A549 (cell line): ENCODE results near the gene PDZD2. TPM values are rescaled to one million over a fixed set of nuclear protein-coding genes. Genes with fewer than 3 reads are reported as not detected.
"Not testable (repeated sequence)": the region's sequence is repeated elsewhere in the genome, so short reads cannot be mapped to it uniquely, and the experiment has no call there.

Experiments
- ATAC-seq, 2 experiments: fragments of 200-7000 bp in 1 of 2; fragments of >200 bp in 1 of 2; cut with Nextera tagmentation in 1 of 2; cut with Tn5 transposase in 1 of 2; 3 replicates each; pipeline versions ENCODE4 v1.8.0 to v1.9.1; 2018 to 2020; ENCODE audit warnings: mild to moderate bottlenecking in 1 of 2, moderate library complexity in 1 of 2
- CTCF ChIA-PET: fragments of 300-600 bp; sonication (Branson Sonifier 250); formaldehyde crosslinking; extraction: SDS; loops from one replicate; lab custom pipeline; 2021; ENCODE audit warnings: antibody characterized with exemption, inconsistent platforms; lab: Yijun Ruan, JAX
- POLR2A ChIA-PET: fragments of 350-600 bp; formaldehyde crosslinking; extraction: SDS; loops from one replicate; lab custom pipeline; 2021; ENCODE audit warnings: antibody characterized with exemption, inconsistent platforms; lab: Yijun Ruan, JAX
- DNase-seq, 2 experiments: peaks; one replicate each; pipeline versions ENCODE4 v3.0.0 to v3.0.0-alpha.2; 2011 to 2016; ENCODE audit warnings: low read depth in 1 of 2, low spot score in 1 of 2
- FAIRE-seq: peaks from 2 replicates; lab custom pipeline; 2011; peaks lifted over from hg19 to GRCh38; lab: Jason Lieb, UNC
- H3K27ac ChIP-seq, 2 experiments: fragments of >200 bp; sonication (Bioruptor Twin); formaldehyde crosslinking; 3 replicates each; pipeline ENCODE4 v1.5.1; 2016 to 2017
- H3K4me1 ChIP-seq: fragments of >200 bp; sonication (Bioruptor Twin); formaldehyde crosslinking; 3 replicates; pipeline ENCODE4 v1.6.1; 2016
- H3K4me2 ChIP-seq: fragments of >200 bp; sonication (Bioruptor Twin); formaldehyde crosslinking; 3 replicates; pipeline ENCODE4 v1.6.1; 2016
- H3K4me3 ChIP-seq: fragments of >200 bp; sonication (Bioruptor Twin); formaldehyde crosslinking; 3 replicates; pipeline ENCODE4 v1.5.1; 2016
- H3K9me3 ChIP-seq: fragments of >200 bp; sonication (Bioruptor Twin); formaldehyde crosslinking; 3 replicates; pipeline ENCODE4 v1.6.1; 2016
- BHLHE40 ChIP-seq: IDR thresholded peaks from 2 replicates; pipeline ENCODE4 v1.6.1; 2012; ENCODE audit warnings: low read depth, low read length, inconsistent platforms
- CBX2 ChIP-seq: fragments of 200-600 bp; sonication (generic); IDR thresholded peaks from 2 replicates; pipeline ENCODE4 v1.6.1; 2016; ENCODE audit warnings: low read depth, mild to moderate bottlenecking, borderline replicate concordance
- CEBPB ChIP-seq, 2 experiments: fragments of >200 bp in 1 of 2; sonication (Bioruptor Twin) in 1 of 2; formaldehyde crosslinking in 1 of 2; IDR thresholded peaks; 2 replicates each; pipeline ENCODE4 v1.6.1; 2012 to 2016
- CTCF ChIP-seq: fragments of >200 bp; sonication (Bioruptor Twin); formaldehyde crosslinking; IDR thresholded peaks from 3 replicates; pipeline ENCODE4 v1.5.1; 2016
- EHMT2 ChIP-seq: fragments of 200-600 bp; sonication (generic); IDR thresholded peaks from 2 replicates; pipeline ENCODE4 v1.6.1; 2016; ENCODE audit warnings: antibody characterized with exemption, low read depth, mild to moderate bottlenecking, moderate library complexity
- ELK1 ChIP-seq: fragments of 150-350 bp; IDR thresholded peaks from 2 replicates; pipeline ENCODE4 v1.6.1; 2014; ENCODE audit warnings: low read depth, mild to moderate bottlenecking, low read length
- EP300 ChIP-seq, 2 experiments: fragments of >200 bp; sonication (Bioruptor Twin); formaldehyde crosslinking; IDR thresholded peaks; 2 replicates in 1 of 2; 3 replicates in 1 of 2; pipeline ENCODE4 v1.6.1; 2016 to 2017
- FOSL2 ChIP-seq, 2 experiments: fragments of 450-650 bp in 1 of 2; fragments of >200 bp in 1 of 2; sonication (Bioruptor Twin) in 1 of 2; formaldehyde crosslinking; IDR thresholded peaks; 2 replicates each; pipeline versions ENCODE4 v1.5.0 to v1.6.1; 2016 to 2020; ENCODE audit warnings: mild to moderate bottlenecking in 1 of 2, moderate library complexity in 1 of 2
- GATA3 ChIP-seq: IDR thresholded peaks from 2 replicates; pipeline ENCODE4 v1.6.1; 2012; ENCODE audit warnings: borderline replicate concordance
- HEYL ChIP-seq: fragments of 250-450 bp; sonication (Bioruptor Pico); IDR thresholded peaks from 2 replicates; pipeline ENCODE4 v1.8.0; 2021; ENCODE audit warnings: mild to moderate bottlenecking, moderate library complexity
- HOXB13 ChIP-seq: fragments of 250-450 bp; sonication (Bioruptor Pico); IDR thresholded peaks from 2 replicates; pipeline ENCODE4 v1.5.0; 2020; ENCODE audit warnings: low read depth, mild to moderate bottlenecking, moderate library complexity
- JUN ChIP-seq, 2 experiments: fragments of >200 bp; sonication (Bioruptor Twin); formaldehyde crosslinking; IDR thresholded peaks; 2 replicates in 1 of 2; 3 replicates in 1 of 2; pipeline ENCODE4 v1.6.1; 2016 to 2017
- JUNB ChIP-seq: fragments of >200 bp; sonication (Bioruptor Twin); formaldehyde crosslinking; IDR thresholded peaks from 2 replicates; pipeline ENCODE4 v1.6.1; 2016
- KDM5A ChIP-seq: fragments of 200-600 bp; sonication (generic); IDR thresholded peaks from 2 replicates; pipeline ENCODE4 v1.6.1; 2016; ENCODE audit warnings: antibody characterized with exemption, mild to moderate bottlenecking
- MAFK ChIP-seq: fragments of 450-650 bp; IDR thresholded peaks from 2 replicates; pipeline ENCODE4 v1.6.1; 2014; ENCODE audit not compliant: partially characterized antibody
- MAX ChIP-seq: IDR thresholded peaks from 2 replicates; pipeline ENCODE4 v1.6.1; 2012
- NFE2L2 ChIP-seq: fragments of 150-350 bp; conservative IDR thresholded peaks from 2 replicates; pipeline ENCODE4 v1.6.1; 2014; ENCODE audit warnings: low read length
- NPAS2 ChIP-seq: fragments of 250-450 bp; sonication (Bioruptor Pico); IDR thresholded peaks from 2 replicates; pipeline ENCODE4 v1.8.0; 2022; ENCODE audit warnings: mild to moderate bottlenecking, moderate library complexity, borderline replicate concordance
- PBX3 ChIP-seq: IDR thresholded peaks from 2 replicates; pipeline ENCODE4 v1.6.1; 2012
- PHF8 ChIP-seq: fragments of 200-600 bp; sonication (generic); IDR thresholded peaks from 2 replicates; pipeline ENCODE4 v1.6.1; 2016; ENCODE audit warnings: low read depth, mild to moderate bottlenecking, antibody characterized with exemption, moderate library complexity, borderline replicate concordance
- RARB ChIP-seq: fragments of 250-450 bp; sonication (Bioruptor Pico); IDR thresholded peaks from 2 replicates; pipeline ENCODE4 v1.8.0; 2021; ENCODE audit warnings: mild to moderate bottlenecking, moderate library complexity
- RCOR1 ChIP-seq: fragments of 150-350 bp; IDR thresholded peaks from 2 replicates; pipeline ENCODE4 v1.6.1; 2014; ENCODE audit warnings: antibody characterized with exemption, low read length, low read depth
- RFX5 ChIP-seq: fragments of 450-650 bp; IDR thresholded peaks from 2 replicates; pipeline ENCODE4 v1.7.1; 2014; ENCODE audit warnings: antibody characterized with exemption, mild to moderate bottlenecking, moderate library complexity
- RNF2 ChIP-seq: fragments of 200-600 bp; sonication (generic); IDR thresholded peaks from 2 replicates; pipeline ENCODE4 v1.6.1; 2016; ENCODE audit warnings: low read depth, mild to moderate bottlenecking, antibody characterized with exemption, moderate library complexity, borderline replicate concordance
- SREBF2 ChIP-seq: fragments of 450-650 bp; IDR thresholded peaks from 2 replicates; pipeline ENCODE4 v1.6.1; 2014; ENCODE audit warnings: mild to moderate bottlenecking, moderate library complexity
- TP53 ChIP-seq: fragments of 250-450 bp; sonication (Bioruptor Pico); IDR thresholded peaks from 2 replicates; pipeline ENCODE4 v1.5.0; 2021; ENCODE audit warnings: mild to moderate bottlenecking, moderate library complexity
- ZFP36 ChIP-seq: fragments of 450-650 bp; IDR thresholded peaks from 2 replicates; pipeline ENCODE4 v1.6.1; 2014; ENCODE audit warnings: borderline replicate concordance; ENCODE audit not compliant: partially characterized antibody
- ZNF302 ChIP-seq: fragments of 250-450 bp; sonication (Bioruptor Pico); IDR thresholded peaks from 2 replicates; pipeline ENCODE4 v1.9.0; 2021; ENCODE audit warnings: inconsistent platforms, mild to moderate bottlenecking, moderate library complexity
- ZSCAN20 ChIP-seq: fragments of 250-450 bp; sonication (Bioruptor Pico); IDR thresholded peaks from 2 replicates; pipeline ENCODE4 v1.8.0; 2022; ENCODE audit warnings: mild to moderate bottlenecking, moderate library complexity
- WGBS: methylation state at CpG from one replicate; pipeline ENCODE4 v1.1.6; 2017; ENCODE audit errors: missing lambda C conversion rate; 5-methylcytosine and 5-hydroxymethylcytosine counted together
- polyA plus RNA-seq, 4 experiments: library from polyadenylated mRNA; depleted of rRNA in 3 of 4; stranded (reverse); fragments of >200 nt; fragmentation: RNase III in 1 of 4; extraction: RNeasy Plus Mini Kit Qiagen cat#74134 plus additional on column Dnase treatment in 1 of 4; gene quantifications; 2 replicates in 3 of 4; 3 replicates in 1 of 4; pipeline ENCODE4 v1.2.3, GENCODE V29; 2011 to 2017

PDZD2 gene
- polyA plus RNA-seq, 2 of the 4 experiments (the other 2 are of a cell fraction), result 0.06 to 0.09 TPM

GRCh38 chr5:31726952-31727351 is 88.0 kb downstream of the PDZD2 start:
- FAIRE-seq (no peak), ATAC-seq (no peak), DNase-seq (no peak)
- no peaks in the 10 kb centered on the region for H3K4me1 ChIP-seq
- no peaks in the 10 kb centered on the region for H3K9me3 ChIP-seq
- TF ChIP-seq NPAS2, result no peak
- TF ChIP-seq PBX3, result no peak
- TF ChIP-seq FOSL2 (IDR thresholded peaks at IDR 0.05), result no peak
- TF ChIP-seq FOSL2 (CRISPR knock-in tag; IDR thresholded peaks at IDR 0.05), result no peak
- no peak for TF ChIP-seq JUNB
- TF ChIP-seq CEBPB (IDR thresholded peaks at IDR 0.05), result no peak
- TF ChIP-seq HOXB13 (CRISPR knock-in tag), result no peak
- TF ChIP-seq EP300 (IDR thresholded peaks at IDR 0.05), result no peak
- TF ChIP-seq ZNF302, result no peak
- no peak for TF ChIP-seq ZFP36
- TF ChIP-seq HEYL (CRISPR knock-in tag), result no peak
- TF ChIP-seq NFE2L2, result no peak
- no peak for TF ChIP-seq SREBF2
- TF ChIP-seq ELK1, result no peak
- TF ChIP-seq CBX2, result no peak
- no peak for TF ChIP-seq PHF8
- no peak for TF ChIP-seq KDM5A
- TF ChIP-seq RCOR1, result no peak
- no peak for TF ChIP-seq RFX5
- no peak for TF ChIP-seq EHMT2
- H3K27ac ChIP-seq, result no peak overlapping the region
- WGBS, result 50% methylated on average over 7 of the region's 7 CpGs
- H3K4me2 ChIP-seq, result no peak overlapping the region
- POLR2A ChIA-PET, result no interaction called here
- CTCF ChIA-PET, result no interaction called here
- H3K4me3 ChIP-seq, result no peak overlapping the region

GRCh38 chr5:31728039-31728438 is 89.1 kb downstream of the PDZD2 start:
- WGBS, result 33% methylated on average over 3 of the region's 3 CpGs

GRCh38 chr5:31728806-31729205 is 89.9 kb downstream of the PDZD2 start:
- H3K4me1 ChIP-seq, H3K9me3 ChIP-seq, H3K27ac ChIP-seq, ATAC-seq, CTCF ChIA-PET, DNase-seq, POLR2A ChIA-PET, H3K4me3 ChIP-seq, FAIRE-seq, H3K4me2 ChIP-seq: not testable (repeated sequence)
- 80% methylated on average over 10 of the region's 10 CpGs for WGBS

More at GRCh38 chr5:31728039-31728438, 89.1 kb downstream of the PDZD2 start:
- ChIA-PET CTCF (no interaction called here), POLR2A (no interaction called here)
- no peak overlapping the region for H3K27ac ChIP-seq
- no peak overlapping the region for H3K4me3 ChIP-seq
- FAIRE-seq (no peak), ATAC-seq (no peak), DNase-seq (no peak)
- no peak overlapping the region for H3K4me2 ChIP-seq
- TF ChIP-seq ZNF302 (no peak), BHLHE40 (no peak), TP53 (CRISPR knock-in tag) (no peak), NPAS2 (no peak), GATA3 (no peak), ZSCAN20 (CRISPR knock-in tag) (no peak), JUN (IDR thresholded peaks at IDR 0.05) (no peak), RNF2 (no peak), MAX (no peak), RFX5 (no peak), RARB (CRISPR knock-in tag) (no peak), CTCF (no peak), MAFK (no peak)
- no peaks in the 10 kb centered on the region for H3K9me3 ChIP-seq
- H3K4me1 ChIP-seq, result no peaks in the 10 kb centered on the region
